WTC11 (cell line): ENCODE results near the gene FBXW9. TPM values are rescaled to one million over a fixed set of nuclear protein-coding genes. Genes with fewer than 3 reads are reported as not detected.
"Not testable (repeated sequence)": the region's sequence is repeated elsewhere in the genome, so short reads cannot be mapped to it uniquely, and the experiment has no call there.

Experiments used
- ATAC-seq: fragments of 200-7000 bp; cut with Tn5 transposase; 2 replicates; pipeline ENCODE4 v1.10.0; 2021; ENCODE audit warnings: mild to moderate bottlenecking, moderate library complexity
- CTCF ChIA-PET: fragments of 300-600 bp; sonication (Branson Sonifier 250); formaldehyde crosslinking; loops from one replicate; lab custom pipeline; 2021; ENCODE audit warnings: antibody characterized with exemption; lab: Charles Lee
- POLR2A ChIA-PET: fragments of 350-600 bp; sonication (Branson Sonifier 250); formaldehyde crosslinking; loops from one replicate; lab custom pipeline; 2021; ENCODE audit warnings: antibody characterized with exemption; lab: Charles Lee
- DNase-seq: peaks from one replicate; pipeline ENCODE4 v3.0.0; 2021; ENCODE audit warnings: low spot score
- H3K27ac Mint-ChIP-seq: 2 replicates; pipeline ENCODE4 v1.8.0; 2021; ENCODE audit warnings: mixed read lengths
- H3K27me3 Mint-ChIP-seq: 2 replicates; pipeline ENCODE4 v1.8.0; 2021; ENCODE audit warnings: low read depth, mild to moderate bottlenecking, moderate library complexity, mixed read lengths
- H3K36me3 Mint-ChIP-seq: 2 replicates; pipeline ENCODE4 v1.8.0; 2021; ENCODE audit warnings: mixed read lengths
- H3K4me1 Mint-ChIP-seq: 2 replicates; pipeline ENCODE4 v1.8.0; 2022; ENCODE audit warnings: mixed read lengths
- H3K4me3 Mint-ChIP-seq: 2 replicates; pipeline ENCODE4 v1.8.0; 2021; ENCODE audit warnings: mild to moderate bottlenecking, moderate library complexity, mixed read lengths
- H3K9me3 Mint-ChIP-seq: 2 replicates; pipeline ENCODE4 v1.8.0; 2021; ENCODE audit warnings: mixed read lengths
- ATF1 ChIP-seq: sonication (generic); formaldehyde crosslinking; IDR thresholded peaks from 2 replicates; pipeline ENCODE4 v1.8.1; 2023; ENCODE audit warnings: mild to moderate bottlenecking, moderate library complexity, missing genetic modification reagents
- CREB1 ChIP-seq: sonication (generic); formaldehyde crosslinking; IDR thresholded peaks from 2 replicates; pipeline ENCODE4 v1.8.0; 2023; ENCODE audit warnings: mild to moderate bottlenecking, missing genetic modification reagents
- ETV6 ChIP-seq: sonication (generic); formaldehyde crosslinking; IDR thresholded peaks from 2 replicates; pipeline ENCODE4 v1.8.1; 2022; ENCODE audit warnings: mild to moderate bottlenecking, missing genetic modification reagents
- HMGA2 ChIP-seq: fragments of 250-450 bp; sonication (Bioruptor Pico); IDR thresholded peaks from 2 replicates; pipeline ENCODE4 v1.4.0; 2021; ENCODE audit warnings: mild to moderate bottlenecking, moderate library complexity
- NR3C1 ChIP-seq: sonication (generic); formaldehyde crosslinking; conservative IDR thresholded peaks from 2 replicates; pipeline ENCODE4 v1.8.1; 2023; ENCODE audit warnings: low read depth, mild to moderate bottlenecking, missing genetic modification reagents
- PRRX2 ChIP-seq: fragments of 250-450 bp; sonication (Bioruptor Pico); IDR thresholded peaks from 2 replicates; pipeline ENCODE4 v1.8.0; 2021; ENCODE audit warnings: mild to moderate bottlenecking
- TP53 ChIP-seq: sonication (generic); formaldehyde crosslinking; IDR thresholded peaks from 2 replicates; pipeline ENCODE4 v1.8.1; 2023; ENCODE audit warnings: mild to moderate bottlenecking, missing genetic modification reagents
- ZBTB21 ChIP-seq: sonication (generic); formaldehyde crosslinking; IDR thresholded peaks from 2 replicates; pipeline ENCODE4 v1.8.1; 2023; ENCODE audit warnings: mild to moderate bottlenecking, missing genetic modification reagents, borderline replicate concordance
- ZNF138 ChIP-seq: sonication (generic); formaldehyde crosslinking; conservative IDR thresholded peaks from 2 replicates; pipeline ENCODE4 v1.8.1; 2022; ENCODE audit warnings: mild to moderate bottlenecking, moderate library complexity, missing genetic modification reagents
- ZNF671 ChIP-seq: fragments of 250-450 bp; sonication (Bioruptor Pico); IDR thresholded peaks from 2 replicates; pipeline ENCODE4 v1.8.0; 2021; ENCODE audit warnings: mild to moderate bottlenecking
- total RNA-seq: library from RNA; stranded (reverse); gene quantifications from 3 replicates; pipeline ENCODE4 v1.2.3, GENCODE V29; 2021
- TF ChIP-seq, protein P1 (sequence below): sonication (generic); formaldehyde crosslinking; IDR thresholded peaks from 2 replicates; pipeline ENCODE4 v1.8.1; 2023; ENCODE audit warnings: mild to moderate bottlenecking, missing genetic modification reagents, moderate library complexity
- TF ChIP-seq, protein P2 (sequence below): sonication (generic); formaldehyde crosslinking; IDR thresholded peaks from 2 replicates; pipeline ENCODE4 v1.8.0; 2022; ENCODE audit warnings: mild to moderate bottlenecking, missing genetic modification reagents
- TF ChIP-seq, protein P3 (sequence below): sonication (generic); formaldehyde crosslinking; IDR thresholded peaks from 2 replicates; pipeline ENCODE4 v1.8.0; 2022; ENCODE audit warnings: mild to moderate bottlenecking, missing genetic modification reagents
- TF ChIP-seq, protein P4 (sequence below): fragments of 250-450 bp; sonication (Bioruptor Pico); IDR thresholded peaks from 2 replicates; pipeline ENCODE4 v1.9.0; 2021; ENCODE audit warnings: mild to moderate bottlenecking, borderline replicate concordance
- TF ChIP-seq, protein P5 (sequence below): sonication (generic); formaldehyde crosslinking; IDR thresholded peaks from 2 replicates; pipeline ENCODE4 v1.8.1; 2023; ENCODE audit warnings: mild to moderate bottlenecking, moderate library complexity, missing genetic modification reagents
- TF ChIP-seq, protein P6 (sequence below): sonication (generic); formaldehyde crosslinking; conservative IDR thresholded peaks from 2 replicates; pipeline ENCODE4 v1.8.1; 2022; ENCODE audit warnings: mild to moderate bottlenecking, missing genetic modification reagents

The FBXW9 gene
- total RNA-seq, 1 experiment from 2014 or later, result 15.2 TPM

DNA sequence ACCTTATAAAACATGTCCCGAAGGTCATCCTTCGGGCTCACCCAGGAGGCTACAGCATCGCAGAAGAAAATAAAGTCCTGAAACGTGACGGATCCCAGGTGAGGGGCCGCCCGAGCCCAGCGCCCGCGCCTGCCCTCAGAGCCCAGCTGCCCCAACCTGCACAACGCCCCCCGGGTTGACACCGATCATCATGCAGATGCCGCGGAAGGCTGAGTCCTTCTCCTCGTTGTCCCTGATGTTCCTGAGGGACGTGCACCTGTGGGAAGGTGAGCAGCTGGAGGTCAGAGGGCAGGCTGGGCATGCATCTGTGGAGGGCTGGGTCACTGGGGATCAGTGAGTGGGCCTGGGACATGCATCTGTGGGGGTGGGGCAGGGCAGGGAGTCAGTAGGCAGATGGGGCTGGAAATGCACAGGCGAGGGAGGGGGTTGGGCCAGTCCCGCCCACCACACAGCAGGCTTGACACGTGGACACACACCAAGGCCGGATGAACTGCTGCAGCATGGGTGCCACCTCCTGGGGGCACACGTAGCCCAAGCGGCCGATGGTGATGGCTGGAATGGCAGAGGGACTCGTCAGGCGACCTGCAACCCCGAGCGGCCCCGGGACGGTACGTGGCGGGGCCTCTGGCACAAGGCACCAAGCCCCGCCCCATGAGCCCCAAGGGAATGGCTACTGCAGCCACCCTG is 5.3 kb upstream of the FBXW9 start:
- Mint-ChIP-seq H3K36me3 (peaks cover 58% of the 10 kb centered on the region), H3K27ac (no peak overlapping the region), H3K4me3 (no peak overlapping the region), H3K27me3 (no peaks in the 10 kb centered on the region; the same call in 1 of the 2 replicates), H3K9me3 (no peaks in the 10 kb centered on the region), H3K4me1 (peaks cover 6% of the 10 kb centered on the region)
- ATAC-seq (no peak), DNase-seq (no peak)
- TF ChIP-seq, protein P1, sequence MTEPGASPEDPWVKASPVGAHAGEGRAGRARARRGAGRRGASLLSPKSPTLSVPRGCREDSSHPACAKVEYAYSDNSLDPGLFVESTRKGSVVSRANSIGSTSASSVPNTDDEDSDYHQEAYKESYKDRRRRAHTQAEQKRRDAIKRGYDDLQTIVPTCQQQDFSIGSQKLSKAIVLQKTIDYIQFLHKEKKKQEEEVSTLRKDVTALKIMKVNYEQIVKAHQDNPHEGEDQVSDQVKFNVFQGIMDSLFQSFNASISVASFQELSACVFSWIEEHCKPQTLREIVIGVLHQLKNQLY (CRISPR knock-in tag), result no peak
- TF ChIP-seq ZBTB21, result no peak
- TF ChIP-seq, protein P2, sequence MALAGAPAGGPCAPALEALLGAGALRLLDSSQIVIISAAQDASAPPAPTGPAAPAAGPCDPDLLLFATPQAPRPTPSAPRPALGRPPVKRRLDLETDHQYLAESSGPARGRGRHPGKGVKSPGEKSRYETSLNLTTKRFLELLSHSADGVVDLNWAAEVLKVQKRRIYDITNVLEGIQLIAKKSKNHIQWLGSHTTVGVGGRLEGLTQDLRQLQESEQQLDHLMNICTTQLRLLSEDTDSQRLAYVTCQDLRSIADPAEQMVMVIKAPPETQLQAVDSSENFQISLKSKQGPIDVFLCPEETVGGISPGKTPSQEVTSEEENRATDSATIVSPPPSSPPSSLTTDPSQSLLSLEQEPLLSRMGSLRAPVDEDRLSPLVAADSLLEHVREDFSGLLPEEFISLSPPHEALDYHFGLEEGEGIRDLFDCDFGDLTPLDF (CRISPR knock-in tag), result no peak
- no peak for TF ChIP-seq CREB1
- TF ChIP-seq, protein P3, sequence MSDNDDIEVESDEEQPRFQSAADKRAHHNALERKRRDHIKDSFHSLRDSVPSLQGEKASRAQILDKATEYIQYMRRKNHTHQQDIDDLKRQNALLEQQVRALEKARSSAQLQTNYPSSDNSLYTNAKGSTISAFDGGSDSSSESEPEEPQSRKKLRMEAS (CRISPR knock-in tag), result no peak
- no peak for TF ChIP-seq ETV6 (CRISPR knock-in tag)
- no peak for TF ChIP-seq ATF1 (CRISPR knock-in tag)
- no peak for TF ChIP-seq NR3C1
- TF ChIP-seq ZNF138, result no peak
- TF ChIP-seq, protein P4, sequence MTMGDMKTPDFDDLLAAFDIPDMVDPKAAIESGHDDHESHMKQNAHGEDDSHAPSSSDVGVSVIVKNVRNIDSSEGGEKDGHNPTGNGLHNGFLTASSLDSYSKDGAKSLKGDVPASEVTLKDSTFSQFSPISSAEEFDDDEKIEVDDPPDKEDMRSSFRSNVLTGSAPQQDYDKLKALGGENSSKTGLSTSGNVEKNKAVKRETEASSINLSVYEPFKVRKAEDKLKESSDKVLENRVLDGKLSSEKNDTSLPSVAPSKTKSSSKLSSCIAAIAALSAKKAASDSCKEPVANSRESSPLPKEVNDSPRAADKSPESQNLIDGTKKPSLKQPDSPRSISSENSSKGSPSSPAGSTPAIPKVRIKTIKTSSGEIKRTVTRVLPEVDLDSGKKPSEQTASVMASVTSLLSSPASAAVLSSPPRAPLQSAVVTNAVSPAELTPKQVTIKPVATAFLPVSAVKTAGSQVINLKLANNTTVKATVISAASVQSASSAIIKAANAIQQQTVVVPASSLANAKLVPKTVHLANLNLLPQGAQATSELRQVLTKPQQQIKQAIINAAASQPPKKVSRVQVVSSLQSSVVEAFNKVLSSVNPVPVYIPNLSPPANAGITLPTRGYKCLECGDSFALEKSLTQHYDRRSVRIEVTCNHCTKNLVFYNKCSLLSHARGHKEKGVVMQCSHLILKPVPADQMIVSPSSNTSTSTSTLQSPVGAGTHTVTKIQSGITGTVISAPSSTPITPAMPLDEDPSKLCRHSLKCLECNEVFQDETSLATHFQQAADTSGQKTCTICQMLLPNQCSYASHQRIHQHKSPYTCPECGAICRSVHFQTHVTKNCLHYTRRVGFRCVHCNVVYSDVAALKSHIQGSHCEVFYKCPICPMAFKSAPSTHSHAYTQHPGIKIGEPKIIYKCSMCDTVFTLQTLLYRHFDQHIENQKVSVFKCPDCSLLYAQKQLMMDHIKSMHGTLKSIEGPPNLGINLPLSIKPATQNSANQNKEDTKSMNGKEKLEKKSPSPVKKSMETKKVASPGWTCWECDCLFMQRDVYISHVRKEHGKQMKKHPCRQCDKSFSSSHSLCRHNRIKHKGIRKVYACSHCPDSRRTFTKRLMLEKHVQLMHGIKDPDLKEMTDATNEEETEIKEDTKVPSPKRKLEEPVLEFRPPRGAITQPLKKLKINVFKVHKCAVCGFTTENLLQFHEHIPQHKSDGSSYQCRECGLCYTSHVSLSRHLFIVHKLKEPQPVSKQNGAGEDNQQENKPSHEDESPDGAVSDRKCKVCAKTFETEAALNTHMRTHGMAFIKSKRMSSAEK, result no peak
- ChIA-PET CTCF (no interaction called here), POLR2A (no interaction called here)

DNA sequence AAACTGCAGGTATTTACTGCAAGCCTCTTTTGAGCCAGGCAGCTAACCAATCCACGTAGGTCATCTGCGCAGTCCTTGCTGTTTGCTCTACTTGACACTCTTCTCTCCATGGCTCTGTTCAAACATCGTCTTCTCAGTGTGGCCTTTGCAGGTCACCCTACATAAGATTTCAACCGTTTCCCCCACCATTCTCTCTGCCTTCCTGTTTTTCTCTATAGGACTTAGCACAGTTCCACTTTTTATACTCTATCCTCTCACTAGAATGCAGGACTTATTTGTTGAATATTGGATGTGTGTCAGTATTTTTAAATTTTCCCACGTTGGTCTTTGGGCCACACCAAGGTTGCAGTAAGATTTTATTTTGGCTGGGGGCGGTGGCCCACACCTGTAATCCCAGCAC is 1.7 kb upstream of the FBXW9 start:
- Mint-ChIP-seq H3K27ac (peak overlapping the region; percentile 90), H3K27me3 (no peaks in the 10 kb centered on the region; the same call in 1 of the 2 replicates), H3K36me3 (peaks cover 30% of the 10 kb centered on the region), H3K4me3 (peak overlapping the region; percentile 51), H3K9me3 (no peaks in the 10 kb centered on the region), H3K4me1 (peaks cover 5% of the 10 kb centered on the region)
- ATAC-seq (no peak), DNase-seq (no peak)
- no peak for TF ChIP-seq HMGA2 (CRISPR knock-in tag)
- TF ChIP-seq, protein P5, sequence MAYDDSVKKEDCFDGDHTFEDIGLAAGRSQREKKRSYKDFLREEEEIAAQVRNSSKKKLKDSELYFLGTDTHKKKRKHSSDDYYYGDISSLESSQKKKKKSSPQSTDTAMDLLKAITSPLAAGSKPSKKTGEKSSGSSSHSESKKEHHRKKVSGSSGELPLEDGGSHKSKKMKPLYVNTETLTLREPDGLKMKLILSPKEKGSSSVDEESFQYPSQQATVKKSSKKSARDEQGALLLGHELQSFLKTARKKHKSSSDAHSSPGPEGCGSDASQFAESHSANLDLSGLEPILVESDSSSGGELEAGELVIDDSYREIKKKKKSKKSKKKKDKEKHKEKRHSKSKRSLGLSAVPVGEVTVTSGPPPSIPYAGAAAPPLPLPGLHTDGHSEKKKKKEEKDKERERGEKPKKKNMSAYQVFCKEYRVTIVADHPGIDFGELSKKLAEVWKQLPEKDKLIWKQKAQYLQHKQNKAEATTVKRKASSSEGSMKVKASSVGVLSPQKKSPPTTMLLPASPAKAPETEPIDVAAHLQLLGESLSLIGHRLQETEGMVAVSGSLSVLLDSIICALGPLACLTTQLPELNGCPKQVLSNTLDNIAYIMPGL (CRISPR knock-in tag), result no peak
- TF ChIP-seq PRRX2 (CRISPR knock-in tag), result no peak
- TF ChIP-seq, protein P6, sequence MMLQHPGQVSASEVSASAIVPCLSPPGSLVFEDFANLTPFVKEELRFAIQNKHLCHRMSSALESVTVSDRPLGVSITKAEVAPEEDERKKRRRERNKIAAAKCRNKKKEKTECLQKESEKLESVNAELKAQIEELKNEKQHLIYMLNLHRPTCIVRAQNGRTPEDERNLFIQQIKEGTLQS (CRISPR knock-in tag), result no peak
- no peak for TF ChIP-seq ZNF671 (CRISPR knock-in tag)
- TF ChIP-seq TP53 (CRISPR knock-in tag), result no peak
- ChIA-PET POLR2A (no interaction called here), CTCF (no interaction called here)

DNA sequence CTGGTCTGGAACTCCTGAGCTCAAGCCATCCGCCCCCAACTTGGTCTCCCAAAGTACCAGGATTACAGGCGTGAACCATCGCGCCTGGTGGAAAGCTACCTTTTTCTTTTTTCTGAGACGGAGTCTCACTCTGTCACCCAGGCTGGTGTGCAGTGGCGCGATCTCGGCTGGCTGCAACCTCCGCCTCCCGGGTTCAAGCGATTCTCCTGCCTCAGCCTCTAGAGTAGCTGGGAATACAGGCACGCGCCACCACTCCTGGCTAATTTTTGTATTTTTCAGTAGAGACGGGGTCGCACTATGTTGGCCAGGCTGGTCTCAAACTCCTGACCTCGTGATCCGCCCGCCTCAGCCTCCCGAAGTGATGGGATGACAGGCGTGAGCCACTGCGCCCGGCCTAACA is 994 bp upstream of the FBXW9 start:
- ChIA-PET POLR2A (interaction anchor here (0.7 to 2.1 kb wide), 2 partner anchors 16 to 55 kb away, joined by 9 to 13 read pairs; partner anchors contain the start of gene DHPS), CTCF (interaction anchor here (0.7 to 1.9 kb wide), 3 partner anchors 17 to 150 kb away, joined by 3 to 10 read pairs (median 4); no protein-coding TSS in a partner anchor)
- ATAC-seq, H3K27ac Mint-ChIP-seq, H3K4me1 Mint-ChIP-seq, H3K9me3 Mint-ChIP-seq, H3K27me3 Mint-ChIP-seq, DNase-seq: not testable (repeated sequence)
- peaks cover 23% of the 10 kb centered on the region for H3K36me3 Mint-ChIP-seq
- H3K4me3 Mint-ChIP-seq, result peak overlapping the region; percentile 90
